CD4-positive, alpha-beta T cell (primary cell): ENCODE results near the gene NCAPG2. TPM values are rescaled to one million over a fixed set of nuclear protein-coding genes. Genes with fewer than 3 reads are reported as not detected.

Experiments
- ATAC-seq: fragments of 200-7000 bp; cut with Tn5 transposase; one replicate; pipeline ENCODE4 v1.10.0; 2022; ENCODE audit warnings: mild to moderate bottlenecking; ENCODE audit not compliant: poor library complexity
- CTCF ChIA-PET: fragments of 350-600 bp; sonication (Branson Sonifier 250); formaldehyde crosslinking; loops from one replicate; lab custom pipeline; 2021; ENCODE audit warnings: antibody characterized with exemption, inconsistent platforms; lab: Charles Lee
- POLR2A ChIA-PET: fragments of 350-600 bp; sonication (Branson Sonifier 250); formaldehyde crosslinking; loops from one replicate; lab custom pipeline; 2021; ENCODE audit warnings: antibody characterized with exemption, inconsistent platforms; lab: Charles Lee
- DNase-seq, 14 experiments: peaks; one replicate each; pipeline ENCODE4 v3.0.0-alpha.2; 2013 to 2020; ENCODE audit warnings: mixed read lengths in 2 of 14
- H3K27ac ChIP-seq, 2 donors: one replicate each; pipeline versions ENCODE4 v1.5.1 to v1.7.0; 2013; ENCODE audit warnings: low read length in 2 of 2, low read depth in 1 of 2, mild to moderate bottlenecking in 1 of 2
- H3K27me3 ChIP-seq, 2 experiments: 1 replicate in 1 of 2; 2 replicates in 1 of 2; pipeline versions ENCODE4 v1.6.1 to v1.7.0; 2013; ENCODE audit warnings: low read length in 2 of 2, control low read depth in 1 of 2, mild to moderate bottlenecking in 1 of 2, moderate library complexity in 1 of 2; ENCODE audit not compliant: insufficient read depth in 2 of 2, control insufficient read depth in 1 of 2
- H3K36me3 ChIP-seq: one replicate; pipeline ENCODE4 v1.6.1; 2013; ENCODE audit warnings: low read length, control low read depth; ENCODE audit not compliant: insufficient read depth
- H3K4me1 ChIP-seq: one replicate; pipeline ENCODE4 v1.6.1; 2013; ENCODE audit warnings: low read length, control low read depth; ENCODE audit not compliant: insufficient read depth
- H3K4me3 ChIP-seq: one replicate; pipeline ENCODE4 v1.5.1; 2013; ENCODE audit warnings: mild to moderate bottlenecking, low read length, moderate library complexity
- H3K9me3 ChIP-seq, 2 experiments: 1 replicate in 1 of 2; 2 replicates in 1 of 2; pipeline versions ENCODE4 v1.6.1 to v1.7.0; 2013; ENCODE audit warnings: low read length in 2 of 2, mild to moderate bottlenecking in 2 of 2, control low read depth in 1 of 2, moderate library complexity in 1 of 2; ENCODE audit not compliant: control insufficient read depth in 1 of 2, insufficient read depth in 1 of 2
- H3K27ac Mint-ChIP-seq: one replicate; pipeline ENCODE4 v1.8.0; 2020; ENCODE audit warnings: mixed read lengths
- H3K27me3 Mint-ChIP-seq: one replicate; pipeline ENCODE4 v1.8.0; 2021; ENCODE audit warnings: mixed read lengths
- H3K36me3 Mint-ChIP-seq: one replicate; pipeline ENCODE4 v1.8.0; 2021; ENCODE audit warnings: low read depth, mixed read lengths
- H3K4me1 Mint-ChIP-seq: one replicate; pipeline ENCODE4 v1.8.0; 2021; ENCODE audit warnings: low read depth, mixed read lengths
- H3K4me3 Mint-ChIP-seq: one replicate; pipeline ENCODE4 v1.8.0; 2020; ENCODE audit warnings: mild to moderate bottlenecking, mixed read lengths
- H3K9me3 Mint-ChIP-seq: one replicate; pipeline ENCODE4 v1.8.0; 2020; ENCODE audit warnings: mixed read lengths
- CTCF ChIP-seq: fragments of 200-600 bp; IDR thresholded peaks from one replicate; pipeline ENCODE4 v1.8.0; 2022; ENCODE audit warnings: antibody characterized with exemption, mild to moderate bottlenecking
- intact Hi-C, 2 experiments: fragments of 100-400 bp; cut with DNase I in 1 of 2; cut with micrococcal nuclease in 1 of 2; formaldehyde crosslinking; loops; one replicate each; pipeline versions ENCODE4 v1.15.1 to v1.9.0; 2023 to 2025; cut with DNase I, micrococcal nuclease
- total RNA-seq, 174 experiments: library from RNA in 2 of 174; stranded (reverse) in 2 of 174; gene quantifications; one replicate each; pipeline ENCODE4 v1.2.3 and lab custom pipeline; 2021 to 2026

Gene NCAPG2
- total RNA-seq, 2 experiments from 2014 or later: 9.9 to 11.8 TPM

GRCh38 chr7:158664406-158664805 is 40.2 kb downstream of the NCAPG2 start:
- H3K4me1 ChIP-seq: peaks cover 30% of the 10 kb centered on the region
- Mint-ChIP-seq H3K4me3 (peak overlapping the region; percentile 16), H3K9me3 (no peaks in the 10 kb centered on the region), H3K4me1 (peaks cover 11% of the 10 kb centered on the region), H3K27ac (no peak overlapping the region), H3K27me3 (no peaks in the 10 kb centered on the region), H3K36me3 (peaks cover 20% of the 10 kb centered on the region)
- ChIA-PET POLR2A (no interaction called here), CTCF (no interaction called here)
- peak in 1 of 14 experiments; percentile 11 for DNase-seq
- TF ChIP-seq CTCF: no peak
- H3K4me3 ChIP-seq: no peak overlapping the region
- H3K36me3 ChIP-seq: no peaks in the 10 kb centered on the region
- ATAC-seq: no peak
- intact Hi-C loops: no loop called here
- no peaks in the 10 kb centered on the region for H3K9me3 ChIP-seq
- no peaks in the 10 kb centered on the region for H3K27me3 ChIP-seq
- no peak overlapping the region for H3K27ac ChIP-seq

- no peaks in the 10 kb centered on the region for H3K36me3 ChIP-seq
- ChIA-PET CTCF (no interaction called here), POLR2A (no interaction called here)
- peaks cover 21% of the 10 kb centered on the region for H3K36me3 Mint-ChIP-seq
- H3K4me3 Mint-ChIP-seq: peak overlapping the region; percentile 60
- ATAC-seq: no peak
- no peaks in the 10 kb centered on the region for H3K27me3 Mint-ChIP-seq
- DNase-seq: no peak
- peak overlapping the region; percentile 35 for H3K27ac Mint-ChIP-seq
- H3K4me1 ChIP-seq: peaks cover 30% of the 10 kb centered on the region
- H3K9me3 Mint-ChIP-seq: no peaks in the 10 kb centered on the region
- peak overlapping the region in 1 of 2 donors; percentile 13 for H3K27ac ChIP-seq
- intact Hi-C loops: no loop called here
- H3K4me3 ChIP-seq: no peak overlapping the region
- no peaks in the 10 kb centered on the region for H3K9me3 ChIP-seq
- H3K4me1 Mint-ChIP-seq: peaks cover 11% of the 10 kb centered on the region
- H3K27me3 ChIP-seq: no peaks in the 10 kb centered on the region
- TF ChIP-seq CTCF: no peak
These were observed 41.2 kb downstream of the NCAPG2 start for GRCh38 chr7:158663428-158663741.

GRCh38 chr7:158662610-158663427 is 41.8 kb downstream of the NCAPG2 start:
- peaks cover 11% of the 10 kb centered on the region for H3K4me1 Mint-ChIP-seq

More at GRCh38 chr7:158662610-158663427, 41.8 kb downstream of the NCAPG2 start:
- Mint-ChIP-seq H3K9me3 (no peaks in the 10 kb centered on the region), H3K36me3 (peaks cover 24% of the 10 kb centered on the region), H3K4me3 (peak overlapping the region; percentile 60), H3K27me3 (no peaks in the 10 kb centered on the region), H3K27ac (peak overlapping the region; percentile 35)
- CTCF ChIA-PET: no interaction called here
- ATAC-seq (peak; percentile 66), DNase-seq (peak in 3 of 14 experiments; percentile 19 to 49 (median 44))
- Histone ChIP-seq H3K27ac (peak overlapping the region in 1 of 2 donors; percentile 13), H3K27me3 (no peaks in the 10 kb centered on the region), H3K4me1 (peaks cover 30% of the 10 kb centered on the region), H3K9me3 (no peaks in the 10 kb centered on the region), H3K4me3 (peak overlapping the region; percentile 11), H3K36me3 (no peaks in the 10 kb centered on the region)
- POLR2A ChIA-PET: no interaction called here
- TF ChIP-seq CTCF: no peak
- intact Hi-C loops: no loop called here
